Measurements from ENCODE around the gene GABRR2. TPM values are rescaled to one million over a fixed set of nuclear protein-coding genes. Genes with fewer than 3 reads are reported as not detected.
"Not testable (repeated sequence)": the region's sequence is repeated elsewhere in the genome, so short reads cannot be mapped to it uniquely, and the experiment has no call there.

The GABRR2 gene
- total RNA-seq, 6 experiments from 2014 or later, result 0.10 to 0.24 (median 0.12) TPM; not detected in 2

DNA sequence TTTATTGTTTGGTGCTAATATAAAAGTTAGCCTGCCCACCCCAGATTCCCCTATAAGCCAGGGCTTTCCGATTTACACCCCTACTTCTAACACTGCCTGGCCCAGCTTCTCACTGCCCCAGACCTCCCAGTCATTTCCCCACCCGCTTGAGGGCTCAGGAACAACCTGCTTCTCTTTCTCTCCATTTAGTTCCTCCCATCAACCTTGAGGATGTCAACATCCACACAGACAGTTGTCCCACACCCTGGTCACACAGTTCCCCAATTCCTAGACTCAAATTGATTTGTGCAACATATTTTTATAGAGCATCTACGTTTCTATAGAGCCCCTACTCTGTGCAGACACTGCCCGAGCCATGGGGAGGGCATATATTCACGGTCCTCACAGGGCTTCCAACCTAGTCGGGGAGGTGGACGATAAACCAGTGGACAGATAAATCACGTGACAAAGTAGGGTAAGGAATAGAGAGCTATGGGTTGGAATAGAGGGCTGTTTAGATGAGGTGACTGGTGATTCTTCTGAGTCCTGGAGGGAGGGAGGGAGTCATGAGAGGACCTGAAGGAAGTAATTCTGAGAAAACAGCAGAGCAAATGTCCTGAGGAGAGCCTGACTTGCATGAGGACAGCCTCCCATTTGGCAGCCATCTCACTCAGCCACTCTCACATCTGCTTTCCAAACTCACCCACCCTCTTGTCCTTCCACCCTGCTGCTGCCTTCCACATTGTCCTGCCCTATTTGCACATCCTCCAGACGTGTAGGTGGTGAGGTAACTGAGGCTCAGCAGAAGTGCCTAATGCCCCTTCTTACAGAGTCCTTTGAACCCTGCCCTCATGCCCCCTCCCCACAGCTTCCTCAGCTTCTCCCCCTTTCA lies 6.3 kb downstream of the GABRR2 start:
- TF ChIP-seq, protein P1, sequence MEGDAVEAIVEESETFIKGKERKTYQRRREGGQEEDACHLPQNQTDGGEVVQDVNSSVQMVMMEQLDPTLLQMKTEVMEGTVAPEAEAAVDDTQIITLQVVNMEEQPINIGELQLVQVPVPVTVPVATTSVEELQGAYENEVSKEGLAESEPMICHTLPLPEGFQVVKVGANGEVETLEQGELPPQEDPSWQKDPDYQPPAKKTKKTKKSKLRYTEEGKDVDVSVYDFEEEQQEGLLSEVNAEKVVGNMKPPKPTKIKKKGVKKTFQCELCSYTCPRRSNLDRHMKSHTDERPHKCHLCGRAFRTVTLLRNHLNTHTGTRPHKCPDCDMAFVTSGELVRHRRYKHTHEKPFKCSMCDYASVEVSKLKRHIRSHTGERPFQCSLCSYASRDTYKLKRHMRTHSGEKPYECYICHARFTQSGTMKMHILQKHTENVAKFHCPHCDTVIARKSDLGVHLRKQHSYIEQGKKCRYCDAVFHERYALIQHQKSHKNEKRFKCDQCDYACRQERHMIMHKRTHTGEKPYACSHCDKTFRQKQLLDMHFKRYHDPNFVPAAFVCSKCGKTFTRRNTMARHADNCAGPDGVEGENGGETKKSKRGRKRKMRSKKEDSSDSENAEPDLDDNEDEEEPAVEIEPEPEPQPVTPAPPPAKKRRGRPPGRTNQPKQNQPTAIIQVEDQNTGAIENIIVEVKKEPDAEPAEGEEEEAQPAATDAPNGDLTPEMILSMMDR (IDR thresholded peaks at IDR 0.05), result no peak
- Mint-ChIP-seq H3K4me3 (no peak overlapping the region), H3K4me1 (ENCODE audit: low read depth) (peaks cover 35% of the 10 kb centered on the region), H3K9me3 (no peaks in the 10 kb centered on the region), H3K27me3 (ENCODE audit: insufficient read depth) (peaks cover 13% of the 10 kb centered on the region), H3K36me3 (ENCODE audit: low read depth) (no peaks in the 10 kb centered on the region), H3K27ac (no peak overlapping the region)
- DNase-seq, result no peak

DNA sequence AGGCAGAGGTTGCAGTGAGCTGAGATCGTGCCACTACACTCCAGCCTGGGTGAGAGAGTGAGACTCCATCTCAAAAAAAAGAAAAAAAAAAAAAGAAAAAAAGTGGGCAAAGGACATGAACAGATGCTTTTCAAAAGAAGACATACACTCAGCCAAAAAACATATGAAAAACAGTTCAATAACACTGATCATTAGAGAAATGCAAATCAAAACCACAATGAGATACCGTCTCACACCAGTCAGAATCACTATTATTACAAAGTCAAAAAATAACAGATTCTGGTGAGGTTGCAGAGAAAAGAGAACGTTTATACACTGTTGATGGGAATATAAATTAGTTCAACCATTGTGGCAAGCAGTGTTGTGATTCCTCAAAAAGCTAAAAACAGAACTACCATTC lies 10.6 kb downstream of the GABRR2 start:
- H3K27me3 Mint-ChIP-seq (ENCODE audit: insufficient read depth), result peaks cover 28% of the 10 kb centered on the region
- H3K4me3 Mint-ChIP-seq; DNase-seq; H3K9me3 Mint-ChIP-seq; H3K27ac Mint-ChIP-seq; H3K4me1 Mint-ChIP-seq (ENCODE audit: low read depth); H3K36me3 Mint-ChIP-seq (ENCODE audit: low read depth): not testable (repeated sequence)

DNA sequence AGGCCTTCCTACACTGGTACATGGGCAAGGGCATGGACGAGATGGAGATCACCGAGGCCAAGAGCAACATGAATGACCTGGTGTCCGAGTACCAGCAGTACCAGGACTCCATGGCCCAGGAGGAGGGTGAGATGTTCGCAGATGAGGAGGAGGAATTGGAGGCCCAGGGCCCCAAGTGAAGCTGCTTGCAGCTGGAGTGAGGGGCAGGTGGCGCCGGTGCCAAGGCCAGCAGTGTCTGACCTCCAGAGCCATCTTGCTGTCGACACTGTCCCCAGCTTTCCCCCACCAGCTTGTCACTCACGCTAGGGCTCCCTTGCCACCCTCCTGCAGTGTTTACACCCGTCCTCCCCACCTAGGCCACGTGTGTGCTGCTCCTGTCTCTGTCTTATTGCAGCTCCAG lies 12.2 kb downstream of the GABRR2 start:
- no peak overlapping the region for H3K27ac Mint-ChIP-seq
- TF ChIP-seq, protein P1 (IDR thresholded peaks at IDR 0.05), result no peak
- H3K27me3 Mint-ChIP-seq (ENCODE audit: insufficient read depth), result peaks cover 23% of the 10 kb centered on the region
- H3K36me3 Mint-ChIP-seq (ENCODE audit: low read depth), result 0 out of 2 replicates have a peak, but pooled peaks cover 10% of the 10 kb centered on the region
- no peak for DNase-seq
- no peaks in the 10 kb centered on the region; the same call in 1 of the 2 replicates for H3K9me3 Mint-ChIP-seq
- no peak overlapping the region for H3K4me3 Mint-ChIP-seq
- H3K4me1 Mint-ChIP-seq (ENCODE audit: low read depth), result peaks cover 13% of the 10 kb centered on the region

DNA sequence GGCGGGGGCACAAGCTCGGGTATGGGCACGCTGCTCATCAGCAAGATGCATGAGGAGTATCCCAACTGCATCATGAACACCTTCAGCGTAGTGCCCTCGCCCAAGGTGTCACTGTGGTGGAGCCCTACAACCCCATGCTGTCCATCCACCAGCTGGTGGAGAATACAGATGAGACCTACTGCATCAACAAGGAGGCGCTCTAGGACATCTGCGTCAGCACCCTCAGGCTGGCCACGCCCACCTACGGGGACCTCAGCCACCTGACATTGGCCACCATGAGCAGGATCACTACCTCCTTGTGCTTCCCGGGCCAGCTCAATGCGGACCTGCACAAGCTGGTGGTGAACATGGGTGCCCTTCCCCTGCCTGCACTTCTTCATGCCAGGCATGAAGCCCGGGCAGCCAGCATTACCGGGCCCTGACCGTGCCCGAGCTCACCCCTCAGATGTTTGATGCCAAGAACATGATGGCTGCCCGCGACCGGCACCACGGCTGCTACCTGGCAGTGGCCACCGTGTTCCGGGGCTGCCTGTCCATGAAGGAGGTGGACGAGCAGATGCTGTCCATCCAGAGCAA lies 12.8 kb downstream of the GABRR2 start:
- no peak for DNase-seq
- H3K36me3 Mint-ChIP-seq (ENCODE audit: low read depth), result 0 out of 2 replicates have a peak, but pooled peaks cover 10% of the 10 kb centered on the region
- no peaks in the 10 kb centered on the region; the same call in 1 of the 2 replicates for H3K9me3 Mint-ChIP-seq
- no peak overlapping the region for H3K27ac Mint-ChIP-seq
- TF ChIP-seq, protein P1 (IDR thresholded peaks at IDR 0.05), result no peak
- H3K4me1 Mint-ChIP-seq (ENCODE audit: low read depth), result peaks cover 18% of the 10 kb centered on the region
- H3K4me3 Mint-ChIP-seq, result no peak overlapping the region
- peaks cover 23% of the 10 kb centered on the region for H3K27me3 Mint-ChIP-seq (ENCODE audit: insufficient read depth)

DNA sequence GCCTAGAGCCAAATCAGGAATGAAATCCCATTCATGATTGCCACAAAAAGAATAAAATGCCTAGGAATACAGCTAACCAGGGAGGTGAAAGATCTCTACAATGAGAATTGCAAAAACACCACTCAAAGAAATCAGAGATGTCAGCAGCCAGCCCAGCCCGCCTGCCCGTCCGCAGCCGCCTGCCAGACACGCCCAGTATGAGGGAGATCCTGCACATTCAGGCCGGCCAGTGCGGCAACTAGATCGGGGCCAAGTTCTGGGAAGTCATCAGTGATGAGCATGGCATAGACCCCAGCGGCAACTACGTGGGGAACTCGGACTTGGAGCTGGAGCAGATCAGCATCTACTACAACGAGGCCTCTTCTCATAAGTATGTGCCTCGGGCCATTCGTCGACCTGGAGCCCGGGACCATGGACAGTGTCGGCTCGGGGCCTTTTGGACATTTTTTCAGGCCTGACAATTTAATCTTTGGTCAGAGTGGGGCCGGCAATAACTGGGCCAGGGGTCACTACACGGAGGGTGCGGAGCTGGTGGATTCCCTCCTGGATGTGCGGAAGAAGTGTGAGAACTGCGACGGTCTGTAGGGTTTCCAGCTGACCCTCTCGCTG lies 13.4 kb downstream of the GABRR2 start:
- peaks cover 25% of the 10 kb centered on the region for H3K27me3 Mint-ChIP-seq (ENCODE audit: insufficient read depth)

More for the DNA sequence above, 13.4 kb downstream of the GABRR2 start:
- H3K27ac Mint-ChIP-seq, result no peak overlapping the region
- 0 out of 2 replicates have a peak, but pooled peaks cover 10% of the 10 kb centered on the region for H3K36me3 Mint-ChIP-seq (ENCODE audit: low read depth)
- no peaks in the 10 kb centered on the region; the same call in 1 of the 2 replicates for H3K9me3 Mint-ChIP-seq
- TF ChIP-seq, protein P1 (IDR thresholded peaks at IDR 0.05), result no peak
- peaks cover 18% of the 10 kb centered on the region for H3K4me1 Mint-ChIP-seq (ENCODE audit: low read depth)
- no peak overlapping the region for H3K4me3 Mint-ChIP-seq
- no peak for DNase-seq

All from HFFc6 (cell line).